ENCODE results near the gene ALAS1.

GRCh38 chr3:52225452-52226228 is 27.7 kb downstream of the ALAS1 start, which contains the start of gene TLR9:
- TF ChIP-seq CTCF (IDR thresholded peaks at IDR 0.05) (no peak), POLR2A (IDR thresholded peaks at IDR 0.05; ENCODE audit: low read depth) (no peak), EP300 (IDR thresholded peaks at IDR 0.05) (no peak)

Data from esophagus muscularis mucosa (tissue), 4 donors.